Natural killer cell (primary cell): ENCODE measurements around the gene THRB. TPM values are rescaled to one million over a fixed set of nuclear protein-coding genes. Genes with fewer than 3 reads are reported as not detected.

ENCODE experiments used
- ATAC-seq, 3 donors: fragments of 150-1000 bp in 2 of 3; fragments of 200-7000 bp in 1 of 3; cut with Tn5 transposase; 1 replicate in 1 of 3; 2 replicates in 2 of 3; pipeline ENCODE4 v1.10.0; 2021; ENCODE audit warnings: mild to moderate bottlenecking in 2 of 3, moderate library complexity in 2 of 3
- DNase-seq, 2 donors: peaks; one replicate each; pipeline versions ENCODE4 v3.0.0 to v3.0.0-alpha.2; 2013 to 2021; ENCODE audit warnings: mixed read lengths in 1 of 2
- H3K27ac ChIP-seq: one replicate; pipeline ENCODE4 v1.5.1; 2013; ENCODE audit warnings: mild to moderate bottlenecking, low read length
- H3K27me3 ChIP-seq: one replicate; pipeline ENCODE4 v1.6.1; 2013; ENCODE audit warnings: low read length; ENCODE audit not compliant: control insufficient read depth, insufficient read depth
- H3K36me3 ChIP-seq: one replicate; pipeline ENCODE4 v1.6.1; 2013; ENCODE audit warnings: low read length; ENCODE audit not compliant: control insufficient read depth, insufficient read depth
- H3K4me1 ChIP-seq: one replicate; pipeline ENCODE4 v1.6.1; 2013; ENCODE audit warnings: low read length; ENCODE audit not compliant: control insufficient read depth, insufficient read depth
- H3K4me3 ChIP-seq: one replicate; pipeline ENCODE4 v1.5.1; 2013; ENCODE audit warnings: low read length
- H3K9me3 ChIP-seq: one replicate; pipeline ENCODE4 v1.6.1; 2013; ENCODE audit warnings: low read length; ENCODE audit not compliant: control insufficient read depth, insufficient read depth
- H3K27ac Mint-ChIP-seq, 2 donors: one replicate each; pipeline ENCODE4 v1.8.0; 2022; ENCODE audit warnings: mild to moderate bottlenecking in 2 of 2, mixed read lengths in 2 of 2, moderate library complexity in 1 of 2
- H3K27me3 Mint-ChIP-seq, 2 donors: one replicate each; pipeline ENCODE4 v1.8.0; 2022; ENCODE audit warnings: low read depth in 2 of 2, mixed read lengths in 2 of 2
- H3K36me3 Mint-ChIP-seq: one replicate; pipeline ENCODE4 v1.8.0; 2022; ENCODE audit warnings: mixed read lengths
- H3K4me1 Mint-ChIP-seq, 2 donors: one replicate each; pipeline ENCODE4 v1.8.0; 2022; ENCODE audit warnings: mixed read lengths in 2 of 2
- H3K4me3 Mint-ChIP-seq: one replicate; pipeline ENCODE4 v1.8.0; 2022; ENCODE audit warnings: mild to moderate bottlenecking, moderate library complexity, mixed read lengths
- H3K9me3 Mint-ChIP-seq, 2 donors: one replicate each; pipeline ENCODE4 v1.8.0; 2022; ENCODE audit warnings: mixed read lengths in 2 of 2
- CTCF ChIP-seq: fragments of 200-600 bp; IDR thresholded peaks from one replicate; pipeline ENCODE4 v1.8.0; 2022; ENCODE audit warnings: antibody characterized with exemption
- WGBS: methylation state at CpG from one replicate; pipeline ENCODE4 v1.1.7; 2013; ENCODE audit warnings: missing lambda C conversion rate; ENCODE audit not compliant: insufficient coverage; 5-methylcytosine and 5-hydroxymethylcytosine counted together
- intact Hi-C: fragments of 100-400 bp; cut with micrococcal nuclease; formaldehyde crosslinking; loops from one replicate; pipeline ENCODE4 v1.14.2; 2022
- total RNA-seq, 4 donors: library from RNA; stranded (reverse); fragments of 120-200 nt in 1 of 4; gene quantifications; one replicate each; pipeline versions ENCODE4 v1.2.3 to v1.2.4, GENCODE V29; 2013 to 2022

Gene THRB
- total RNA-seq, 3 donors from 2014 or later (not counting 1 experiment from before 2014, with no cell fraction given) = 0.05 TPM; not detected in 2

- no peaks in the 10 kb centered on the region for H3K36me3 Mint-ChIP-seq
Observed at GRCh38 chr3:24198728-24199127, 295.9 kb downstream of the THRB start.

GRCh38 chr3:24197809-24198208 is 296.8 kb downstream of the THRB start:
- H3K27ac ChIP-seq = no peak overlapping the region
- H3K36me3 ChIP-seq = no peaks in the 10 kb centered on the region
- Mint-ChIP-seq H3K4me1 (no peaks in the 10 kb centered on the region), H3K4me3 (no peak overlapping the region), H3K36me3 (no peaks in the 10 kb centered on the region), H3K27me3 (peaks cover 0 to 3% of the 10 kb centered on the region in 2 donors), H3K27ac (no peak overlapping the region), H3K9me3 (peaks cover 0 to 2% of the 10 kb centered on the region in 2 donors)
- intact Hi-C loops = no loop called here
- H3K4me3 ChIP-seq = no peak overlapping the region
- no peak for ATAC-seq
- 96% methylated on average over 5 of the region's 5 CpGs for whole genome bisulfite sequencing
- no peaks in the 10 kb centered on the region for H3K27me3 ChIP-seq
- no peaks in the 10 kb centered on the region for H3K9me3 ChIP-seq
- no peak for DNase-seq
- TF ChIP-seq CTCF = no peak
- H3K4me1 ChIP-seq = no peaks in the 10 kb centered on the region

More at GRCh38 chr3:24198728-24199127, 295.9 kb downstream of the THRB start:
- Histone ChIP-seq H3K27me3 (no peaks in the 10 kb centered on the region), H3K9me3 (no peaks in the 10 kb centered on the region), H3K4me1 (no peaks in the 10 kb centered on the region), H3K36me3 (no peaks in the 10 kb centered on the region), H3K4me3 (no peak overlapping the region), H3K27ac (no peak overlapping the region)
- TF ChIP-seq CTCF = no peak
- peaks cover 0 to 2% of the 10 kb centered on the region in 2 donors for H3K9me3 Mint-ChIP-seq
- ATAC-seq (no peak), DNase-seq (no peak)
- H3K4me1 Mint-ChIP-seq = no peaks in the 10 kb centered on the region
- peaks cover 0 to 3% of the 10 kb centered on the region in 2 donors for H3K27me3 Mint-ChIP-seq
- intact Hi-C loops = no loop called here
- H3K4me3 Mint-ChIP-seq = no peak overlapping the region
- 94% methylated on average over 1 of the region's 1 CpG for WGBS
- no peak overlapping the region for H3K27ac Mint-ChIP-seq

GRCh38 chr3:24196526-24196925 is 298.1 kb downstream of the THRB start:
- no peak for DNase-seq
- no peaks in the 10 kb centered on the region for H3K9me3 ChIP-seq
- H3K4me1 Mint-ChIP-seq = no peaks in the 10 kb centered on the region
- peaks cover 0 to 3% of the 10 kb centered on the region in 2 donors for H3K27me3 Mint-ChIP-seq
- peaks cover 0 to 2% of the 10 kb centered on the region in 2 donors for H3K9me3 Mint-ChIP-seq
- H3K4me1 ChIP-seq = no peaks in the 10 kb centered on the region
- no peak overlapping the region for H3K4me3 Mint-ChIP-seq
- intact Hi-C loops = no loop called here
- no peak for ATAC-seq
- H3K36me3 ChIP-seq = no peaks in the 10 kb centered on the region
- H3K36me3 Mint-ChIP-seq = no peaks in the 10 kb centered on the region
- no peak overlapping the region for H3K27ac ChIP-seq
- TF ChIP-seq CTCF = no peak
- no peak overlapping the region for H3K27ac Mint-ChIP-seq
- no peak overlapping the region for H3K4me3 ChIP-seq
- no peaks in the 10 kb centered on the region for H3K27me3 ChIP-seq

GRCh38 chr3:24195504-24196230 is 299.0 kb downstream of the THRB start:
- Mint-ChIP-seq H3K4me1 (no peaks in the 10 kb centered on the region), H3K4me3 (no peak overlapping the region), H3K9me3 (peaks cover 0 to 2% of the 10 kb centered on the region in 2 donors), H3K36me3 (no peaks in the 10 kb centered on the region), H3K27me3 (peaks cover 0 to 3% of the 10 kb centered on the region in 2 donors), H3K27ac (no peak overlapping the region)
- H3K4me3 ChIP-seq = no peak overlapping the region
- H3K4me1 ChIP-seq = no peaks in the 10 kb centered on the region
- no peak for ATAC-seq
- no peak for TF ChIP-seq CTCF
- H3K27me3 ChIP-seq = no peaks in the 10 kb centered on the region
- H3K27ac ChIP-seq = no peak overlapping the region
- intact Hi-C loops = no loop called here
- H3K9me3 ChIP-seq = no peaks in the 10 kb centered on the region
- no peak for DNase-seq
- no peaks in the 10 kb centered on the region for H3K36me3 ChIP-seq
